Transverse colon (tissue), 4 donors: ENCODE measurements around the gene SBNO2.

Experiments used
- EP300 ChIP-seq: sonication (generic); formaldehyde crosslinking; IDR thresholded peaks from one replicate; pipeline ENCODE4 v1.6.1; 2017; ENCODE audit warnings: antibody characterized with exemption, low read depth
- POLR2A ChIP-seq: fragments of 450-650 bp; IDR thresholded peaks from one replicate; pipeline ENCODE4 v1.6.1; 2016; ENCODE audit warnings: antibody characterized with exemption, mild to moderate bottlenecking, moderate library complexity
- POLR2AphosphoS5 ChIP-seq, 3 donors: sonication (generic); formaldehyde crosslinking; IDR thresholded peaks; one replicate each; pipeline ENCODE4 v1.6.1; 2016; ENCODE audit warnings: antibody characterized with exemption in 3 of 3
- TF ChIP-seq, protein P1 (sequence below), 5 experiments: fragments of 200-600 bp in 3 of 5; fragments of 450-650 bp in 2 of 5; sonication (generic) in 3 of 5; IDR thresholded peaks; 1 replicate in 2 of 5; 2 replicates in 3 of 5; pipeline ENCODE4 v1.5.1; 2016 to 2017; ENCODE audit warnings: antibody characterized with exemption in 5 of 5, inconsistent platforms in 3 of 5, mild to moderate bottlenecking in 2 of 5, moderate library complexity in 1 of 5

DNA sequence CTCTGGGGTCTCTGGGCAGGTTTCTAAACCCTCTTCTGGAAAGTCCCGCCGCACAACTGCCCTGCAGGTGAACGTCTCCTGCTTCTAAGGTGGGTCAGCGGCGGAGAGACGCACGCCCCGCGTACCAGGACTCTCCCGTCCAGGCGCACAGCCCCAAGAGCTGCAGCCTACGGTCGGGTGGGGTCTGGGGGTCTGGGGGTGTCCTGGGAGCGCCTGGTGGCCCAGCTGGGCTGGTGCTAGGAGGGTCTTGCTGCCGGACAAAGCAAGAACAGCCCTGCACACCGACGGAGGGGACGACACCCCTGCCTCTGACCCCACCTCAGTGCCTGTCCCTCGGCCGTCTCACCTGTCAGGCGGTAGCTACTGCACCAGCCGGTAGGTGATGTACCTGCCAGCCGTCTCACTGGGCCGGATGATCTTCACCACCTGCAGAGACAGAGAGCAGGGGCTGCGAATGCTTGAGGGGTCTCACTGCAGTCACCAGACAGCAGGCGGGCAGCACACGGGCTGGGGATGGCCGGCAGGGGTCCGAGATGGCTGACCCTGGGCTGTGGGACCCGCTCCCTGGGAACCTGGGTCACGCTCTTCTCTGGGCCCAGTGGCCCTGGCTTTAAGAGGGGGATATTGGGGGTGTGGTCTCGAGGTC is 84.8 kb downstream of the SBNO2 start:
- TF ChIP-seq EP300 = no peak
- TF ChIP-seq, protein P1, sequence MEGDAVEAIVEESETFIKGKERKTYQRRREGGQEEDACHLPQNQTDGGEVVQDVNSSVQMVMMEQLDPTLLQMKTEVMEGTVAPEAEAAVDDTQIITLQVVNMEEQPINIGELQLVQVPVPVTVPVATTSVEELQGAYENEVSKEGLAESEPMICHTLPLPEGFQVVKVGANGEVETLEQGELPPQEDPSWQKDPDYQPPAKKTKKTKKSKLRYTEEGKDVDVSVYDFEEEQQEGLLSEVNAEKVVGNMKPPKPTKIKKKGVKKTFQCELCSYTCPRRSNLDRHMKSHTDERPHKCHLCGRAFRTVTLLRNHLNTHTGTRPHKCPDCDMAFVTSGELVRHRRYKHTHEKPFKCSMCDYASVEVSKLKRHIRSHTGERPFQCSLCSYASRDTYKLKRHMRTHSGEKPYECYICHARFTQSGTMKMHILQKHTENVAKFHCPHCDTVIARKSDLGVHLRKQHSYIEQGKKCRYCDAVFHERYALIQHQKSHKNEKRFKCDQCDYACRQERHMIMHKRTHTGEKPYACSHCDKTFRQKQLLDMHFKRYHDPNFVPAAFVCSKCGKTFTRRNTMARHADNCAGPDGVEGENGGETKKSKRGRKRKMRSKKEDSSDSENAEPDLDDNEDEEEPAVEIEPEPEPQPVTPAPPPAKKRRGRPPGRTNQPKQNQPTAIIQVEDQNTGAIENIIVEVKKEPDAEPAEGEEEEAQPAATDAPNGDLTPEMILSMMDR (IDR thresholded peaks at IDR 0.05) = no peak
- TF ChIP-seq POLR2A = no peak
- no peak for TF ChIP-seq POLR2AphosphoS5 (IDR thresholded peaks at IDR 0.05)
